Measurements from ENCODE around the gene CD47. TPM values are rescaled to one million over a fixed set of nuclear protein-coding genes. Genes with fewer than 3 reads are reported as not detected.

Gene CD47
- total RNA-seq (2014; rRNA removed; shearing (Covaris generic)), result 27.3 and 28.3 TPM in 2 replicates
- 43.8 and 46.9 TPM in 2 replicates for polyA plus RNA-seq (2014; cell fraction: nucleus; rRNA removed)

- DNase-seq (ENCODE audit: extremely low read depth, low read depth), result peak; percentile 73
Measured at GRCh38 chr3:108090701-108091497, at the start of gene CD47. Gene CD47, minus strand, starts transcription at chr3:108091031. Its CDS starts 123 bp downstream, at chr3:108090908.

DNA sequence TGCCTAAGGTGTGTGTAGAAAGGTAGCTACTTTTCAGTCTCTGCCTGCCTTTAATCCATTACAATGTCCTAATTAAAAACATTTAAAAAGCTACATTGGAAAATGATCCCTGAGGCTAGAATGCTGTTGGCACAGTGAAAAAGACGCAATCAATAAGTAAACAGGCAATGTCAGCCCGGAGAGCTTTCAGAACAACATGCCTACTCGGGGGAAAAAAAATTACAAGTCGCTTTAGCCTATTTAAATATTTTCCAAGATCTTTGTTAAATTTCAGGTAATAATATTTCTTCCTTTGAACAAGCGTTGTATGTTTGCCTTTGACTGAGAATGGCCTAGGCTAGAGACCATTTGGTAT lies 46.6 kb upstream of the CD47 start:
- DNase-seq (ENCODE audit: extremely low read depth, low read depth), result no peak

- DNase-seq (ENCODE audit: extremely low read depth, low read depth), result no peak
Measured at GRCh38 chr3:108136561-108137459, 46.0 kb upstream of the CD47 start.

DNA sequence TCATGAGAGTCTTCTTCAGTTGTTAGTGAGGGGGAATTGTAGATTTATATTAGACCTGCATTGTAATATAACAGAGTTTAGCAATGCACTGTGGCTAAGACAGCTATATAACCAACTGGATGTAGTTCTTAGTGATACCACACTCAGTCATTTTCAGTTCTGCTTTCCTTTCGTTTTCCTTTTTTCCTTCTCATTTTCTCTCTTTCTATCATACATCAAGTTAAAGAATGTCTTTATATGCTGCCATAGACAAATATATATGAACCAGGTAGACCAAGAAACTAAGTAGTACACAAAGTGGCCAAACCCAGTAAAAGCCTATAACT lies 43.7 kb upstream of the CD47 start:
- no peak for DNase-seq (ENCODE audit: extremely low read depth, low read depth)

- DNase-seq (ENCODE audit: extremely low read depth, low read depth), result no peak
Measured at GRCh38 chr3:108133858-108134554, 43.2 kb upstream of the CD47 start.

- DNase-seq (ENCODE audit: extremely low read depth, low read depth), result no peak
Measured at GRCh38 chr3:108133048-108133369, 42.2 kb upstream of the CD47 start.

DNA sequence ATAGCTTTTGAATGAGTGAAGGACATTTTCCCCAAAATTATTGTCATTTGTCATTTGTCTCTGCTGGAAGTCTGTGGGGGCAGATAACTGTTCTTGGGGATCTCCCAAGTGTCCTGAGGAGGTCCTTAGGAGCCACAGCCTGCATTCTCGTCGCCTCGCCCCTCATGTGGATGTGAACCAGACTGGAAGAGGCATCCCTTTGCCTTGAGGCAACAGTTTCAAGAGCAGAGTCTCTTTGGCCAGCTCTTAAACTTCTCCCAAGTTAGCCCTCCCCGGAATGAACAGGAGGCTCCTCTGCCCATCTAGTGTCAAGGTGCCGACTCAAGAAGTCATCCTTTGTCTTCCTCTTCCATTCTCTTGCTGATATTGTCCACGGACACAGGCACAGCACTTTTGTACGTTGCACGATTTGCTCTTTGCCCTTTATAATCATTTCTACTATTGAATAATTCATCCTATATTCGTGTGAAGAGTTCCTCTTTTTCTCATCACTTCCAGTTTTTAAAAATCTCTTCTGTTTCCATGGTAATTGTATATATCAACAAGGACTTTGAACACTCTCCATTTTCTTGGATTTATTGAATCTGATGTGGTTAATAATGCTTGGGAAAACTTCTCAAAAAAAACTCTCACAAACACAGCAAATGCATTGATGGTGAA lies 40.8 kb upstream of the CD47 start:
- no peak for DNase-seq (ENCODE audit: extremely low read depth, low read depth)

- DNase-seq (ENCODE audit: extremely low read depth, low read depth), result no peak
Measured at GRCh38 chr3:108130701-108131474, 40.1 kb upstream of the CD47 start.

- no peak for DNase-seq (ENCODE audit: extremely low read depth, low read depth)
Measured at GRCh38 chr3:108130236-108130635, 39.4 kb upstream of the CD47 start.

- DNase-seq (ENCODE audit: extremely low read depth, low read depth), result no peak
Measured at GRCh38 chr3:108127301-108127988, 36.6 kb upstream of the CD47 start.

GRCh38 chr3:108126348-108126747 lies 35.5 kb upstream of the CD47 start:
- no peak for DNase-seq (ENCODE audit: extremely low read depth, low read depth)

DNA sequence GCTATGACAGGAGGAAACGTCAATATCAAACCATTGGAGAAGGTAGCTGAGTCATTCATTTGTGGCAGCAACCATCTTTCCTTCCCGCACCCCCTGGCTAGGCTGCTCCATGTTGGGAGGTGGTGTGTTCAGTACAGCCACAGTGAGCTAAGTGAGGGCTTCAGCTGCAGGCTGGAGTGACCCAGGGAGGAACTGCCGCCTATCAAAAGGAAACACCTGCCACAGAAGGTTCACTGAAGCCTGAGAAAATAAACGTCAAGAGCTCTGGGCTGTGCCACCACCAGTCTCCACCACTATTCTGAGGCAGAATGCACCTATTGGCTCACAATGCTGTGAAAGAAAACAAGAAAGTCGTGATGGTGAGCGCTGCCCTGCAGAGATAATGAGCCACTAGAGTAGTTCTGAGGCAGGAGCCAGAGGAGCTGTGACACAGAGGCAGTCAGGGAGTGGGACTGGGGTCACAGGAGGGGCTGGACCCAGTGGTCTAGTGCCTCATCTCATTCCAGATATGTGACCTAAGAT lies 34.8 kb upstream of the CD47 start:
- no peak for DNase-seq (ENCODE audit: extremely low read depth, low read depth)

GRCh38 chr3:108125153-108125543 lies 34.3 kb upstream of the CD47 start:
- DNase-seq (ENCODE audit: extremely low read depth, low read depth), result no peak

GRCh38 chr3:108124337-108125152 lies 33.7 kb upstream of the CD47 start:
- DNase-seq (ENCODE audit: extremely low read depth, low read depth), result no peak

GRCh38 chr3:108123326-108123725 lies 32.5 kb upstream of the CD47 start:
- DNase-seq (ENCODE audit: extremely low read depth, low read depth), result no peak

DNA sequence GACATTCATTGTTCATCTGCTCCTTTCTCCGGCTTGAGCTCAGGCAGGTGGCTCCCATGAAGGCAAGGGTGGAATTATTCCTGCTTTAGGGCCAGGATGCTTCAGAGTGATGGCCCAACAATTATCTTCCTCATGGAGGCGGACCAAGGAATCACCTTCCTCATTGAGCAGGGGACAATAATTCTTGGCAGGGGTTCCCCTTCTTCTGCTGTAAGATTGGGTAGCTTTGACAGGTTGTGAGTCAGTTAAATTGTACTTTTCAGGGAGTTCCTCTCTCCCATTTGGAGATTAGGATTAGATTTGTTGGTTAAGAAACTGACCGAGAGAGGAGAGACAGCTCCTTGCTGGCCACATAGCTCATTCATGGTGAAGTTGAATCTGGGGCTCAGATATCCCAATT lies 31.4 kb upstream of the CD47 start:
- DNase-seq (ENCODE audit: extremely low read depth, low read depth), result no peak

GRCh38 chr3:108119398-108120104 lies 28.7 kb upstream of the CD47 start:
- DNase-seq (ENCODE audit: extremely low read depth, low read depth), result no peak

Data from NCI-H460 (cell line).